Ureter (tissue), 1 donor: Measurements from ENCODE around the gene INPP5A. TPM values are rescaled to one million over a fixed set of nuclear protein-coding genes. Genes with fewer than 3 reads are reported as not detected.

Experiments
- DNase-seq: peaks from one replicate; pipeline ENCODE4 v3.0.0-alpha.2; 2020; ENCODE audit warnings: low spot score
- total RNA-seq: library from RNA; stranded (reverse); gene quantifications from one replicate; pipeline ENCODE4 v1.2.4, GENCODE V29; 2023
- donor health status: DM: yes; HTN: yes; CAD: no.

Gene INPP5A
- total RNA-seq, 1 donor from 2014 or later, result 63.5 TPM

DNA sequence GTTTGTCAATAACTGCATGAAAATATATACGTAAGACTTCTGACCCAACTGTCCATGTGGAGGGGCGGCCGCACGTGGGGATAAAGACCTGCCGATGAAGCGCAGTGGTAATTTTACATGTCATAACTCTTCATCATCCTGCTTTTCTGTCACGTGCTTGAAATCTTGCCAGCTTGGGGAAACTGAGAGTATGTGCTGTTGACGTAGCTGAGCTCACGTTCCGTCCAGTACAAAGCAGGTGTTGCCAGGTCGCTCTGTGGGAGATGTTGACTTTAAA lies 105.1 kb downstream of the INPP5A start:
- no peak for DNase-seq

DNA sequence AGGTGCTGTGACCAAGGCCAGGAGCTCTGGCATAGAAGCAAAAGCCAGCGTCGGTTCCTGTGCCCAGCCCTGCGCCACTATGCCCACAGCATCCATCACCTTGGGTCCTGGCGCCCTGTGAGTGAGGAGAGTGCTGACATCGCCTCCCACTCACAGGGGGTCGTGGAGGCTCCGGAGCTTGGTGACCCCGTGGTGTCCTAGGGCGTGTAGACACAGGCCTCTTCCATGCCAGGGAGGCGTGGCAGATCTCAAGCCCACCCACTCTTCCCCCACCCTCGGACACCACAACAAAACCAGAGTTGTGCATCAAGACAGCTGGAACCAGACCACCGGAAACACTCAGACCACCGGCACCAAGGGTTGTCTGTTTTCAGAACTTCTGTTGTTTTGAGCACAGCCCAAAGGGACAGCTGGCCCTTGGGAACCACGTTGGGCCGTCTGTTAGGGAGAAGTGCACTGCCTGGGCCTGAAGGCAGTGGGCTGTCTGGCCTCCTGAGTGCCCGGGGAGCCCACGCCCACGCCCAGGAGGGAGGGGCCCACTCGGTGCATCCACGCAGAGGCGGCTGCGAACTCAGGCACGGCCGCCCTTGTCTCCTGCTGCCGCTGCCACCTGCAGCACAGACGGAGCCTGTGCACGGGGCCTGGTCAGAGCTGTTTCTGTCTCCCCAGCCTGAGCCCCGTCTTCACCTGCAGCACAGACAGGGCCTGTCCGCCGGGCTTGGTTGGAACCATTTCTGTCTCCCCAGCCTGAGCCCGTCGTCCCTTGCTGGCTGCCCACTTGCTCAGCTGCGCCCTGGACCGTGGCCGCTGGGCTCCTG lies 106.3 kb downstream of the INPP5A start:
- peak; percentile 40 for DNase-seq

DNA sequence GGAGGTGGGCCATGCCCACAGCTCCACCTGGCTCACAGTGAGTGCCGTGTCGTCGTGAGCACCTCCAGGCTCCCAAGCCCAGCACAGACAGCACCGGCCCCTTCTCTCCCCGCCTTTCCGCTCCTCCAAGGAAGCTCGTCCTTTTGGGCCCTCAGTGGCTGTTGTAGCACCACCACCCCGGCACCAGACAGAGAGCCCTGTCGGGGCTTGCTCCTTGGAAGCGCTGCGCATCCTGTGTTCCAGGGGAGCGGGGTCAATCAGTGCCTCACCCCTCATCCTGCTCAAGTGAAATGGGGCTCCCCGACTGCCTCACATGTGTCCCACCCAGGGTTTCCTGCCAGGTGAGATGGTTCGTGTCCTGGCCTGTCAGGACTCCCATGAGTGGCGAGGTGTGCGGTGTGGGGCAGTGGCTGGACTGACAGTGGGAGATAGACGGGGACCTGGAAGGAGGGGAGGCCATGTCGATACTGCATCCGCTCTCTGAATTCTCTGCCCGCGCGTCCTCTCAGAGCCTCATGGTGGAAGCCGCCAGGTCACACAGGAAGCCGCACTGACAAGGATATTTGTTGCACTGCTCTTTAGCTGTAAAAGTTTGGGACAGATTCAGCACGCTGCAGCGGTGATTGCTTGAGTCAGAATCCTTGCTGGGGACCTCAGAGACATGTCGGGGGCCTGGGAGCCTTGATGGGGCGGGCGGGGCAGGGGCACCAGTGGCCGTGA lies 107.1 kb downstream of the INPP5A start:
- DNase-seq, result no peak

DNA sequence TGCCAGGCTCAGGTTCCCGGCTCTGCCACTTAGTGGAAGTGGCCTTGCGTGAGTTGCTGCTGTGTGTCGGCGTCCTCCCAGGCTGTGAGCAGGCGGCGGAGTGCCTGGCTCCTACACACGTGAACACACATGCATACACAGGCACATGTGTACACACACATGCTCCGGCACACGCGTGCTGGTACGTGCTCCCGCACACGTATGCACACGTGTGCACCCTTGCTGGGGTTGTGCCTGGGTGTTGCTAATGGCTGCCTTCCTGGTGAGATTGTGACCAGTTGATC lies 107.6 kb downstream of the INPP5A start:
- no peak for DNase-seq

DNA sequence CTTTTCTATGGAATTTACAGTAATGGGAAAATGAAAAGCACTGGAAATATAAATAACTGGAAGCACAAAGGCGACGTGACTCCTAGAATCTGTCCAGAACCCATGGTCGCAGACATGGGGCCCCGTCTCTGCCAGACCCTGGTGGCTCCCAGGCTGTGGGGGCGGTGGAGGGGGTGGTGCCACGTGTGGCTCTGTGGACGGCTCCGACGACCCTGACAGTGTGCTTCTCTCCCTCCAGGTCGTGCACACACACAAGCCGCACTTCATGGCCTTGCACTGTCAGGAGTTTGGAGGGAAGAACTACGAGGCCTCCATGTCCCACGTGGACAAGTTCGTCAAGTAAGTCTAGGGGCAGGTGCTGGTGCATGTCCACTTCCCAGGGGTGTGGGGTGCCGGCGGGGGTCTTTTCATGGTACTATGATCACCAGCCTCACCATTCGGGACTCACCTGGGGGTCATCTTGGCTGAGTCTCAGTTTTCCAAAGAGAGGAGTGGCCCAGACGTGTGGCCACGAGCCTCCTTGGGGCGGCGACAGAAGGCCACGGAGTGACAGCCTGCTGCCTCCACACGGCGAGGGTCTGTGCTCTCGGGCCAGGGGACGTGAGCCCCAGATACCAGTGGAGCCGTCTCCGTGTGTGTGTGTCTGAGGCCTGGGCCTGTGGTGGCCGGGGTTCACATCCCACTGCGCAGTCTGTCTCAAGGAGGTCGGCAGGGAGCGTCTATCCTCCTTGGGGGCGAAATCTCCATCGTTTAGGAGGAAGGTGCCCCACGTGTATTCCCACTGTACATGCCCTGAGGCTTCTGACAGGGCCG lies 108.2 kb downstream of the INPP5A start:
- no peak for DNase-seq

DNA sequence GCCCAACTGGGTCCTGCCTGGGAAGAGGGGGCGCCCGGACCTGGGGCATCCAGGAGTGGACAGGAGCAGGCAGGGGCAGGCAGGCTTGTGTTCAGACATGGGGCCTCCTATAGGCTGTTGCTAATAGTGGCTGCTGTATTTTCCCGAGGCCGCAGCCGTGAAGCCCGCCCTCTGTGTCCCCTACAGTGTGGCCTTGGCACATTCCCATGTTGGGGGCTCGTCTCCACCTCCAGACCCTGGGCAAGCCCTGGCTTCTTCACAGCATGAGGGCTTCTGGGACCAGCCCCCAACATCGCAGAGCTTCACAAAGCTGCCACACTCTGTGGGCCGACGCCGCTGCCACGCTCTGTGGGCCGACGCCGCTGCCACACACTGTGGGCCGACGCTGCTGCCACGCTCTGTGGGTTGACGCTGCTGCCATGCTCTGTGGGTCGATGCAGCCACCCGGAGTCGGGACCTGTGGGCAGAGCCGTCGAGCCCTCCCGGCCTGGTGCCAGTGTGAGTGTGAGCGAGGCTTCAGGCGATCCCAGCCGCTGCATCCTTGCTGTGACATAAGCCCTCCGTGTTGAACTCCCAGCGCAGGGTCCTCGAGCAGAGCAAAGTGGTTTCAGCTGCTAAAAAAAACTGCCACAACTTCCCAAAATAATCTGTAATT lies 109.0 kb downstream of the INPP5A start:
- no peak for DNase-seq

DNA sequence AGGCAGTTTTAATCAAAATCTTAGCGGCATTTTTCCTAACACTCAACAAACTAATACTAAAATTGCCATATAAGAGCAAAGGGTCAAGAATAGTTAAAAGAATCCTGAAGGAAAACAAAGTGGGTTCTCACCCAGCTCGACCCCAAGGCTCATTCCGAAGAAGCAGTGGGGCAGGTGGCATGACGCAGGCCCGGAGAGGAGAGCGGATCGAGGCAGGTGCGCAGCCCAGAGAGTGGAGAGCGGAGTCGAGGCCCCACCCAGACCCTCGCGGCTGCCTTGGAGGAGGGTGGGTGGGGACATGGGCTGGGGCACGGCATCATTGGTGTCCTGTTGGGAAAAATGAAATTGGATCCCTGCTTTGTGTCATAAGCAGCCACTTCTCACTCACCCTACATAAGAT lies 109.8 kb downstream of the INPP5A start:
- no peak for DNase-seq

DNA sequence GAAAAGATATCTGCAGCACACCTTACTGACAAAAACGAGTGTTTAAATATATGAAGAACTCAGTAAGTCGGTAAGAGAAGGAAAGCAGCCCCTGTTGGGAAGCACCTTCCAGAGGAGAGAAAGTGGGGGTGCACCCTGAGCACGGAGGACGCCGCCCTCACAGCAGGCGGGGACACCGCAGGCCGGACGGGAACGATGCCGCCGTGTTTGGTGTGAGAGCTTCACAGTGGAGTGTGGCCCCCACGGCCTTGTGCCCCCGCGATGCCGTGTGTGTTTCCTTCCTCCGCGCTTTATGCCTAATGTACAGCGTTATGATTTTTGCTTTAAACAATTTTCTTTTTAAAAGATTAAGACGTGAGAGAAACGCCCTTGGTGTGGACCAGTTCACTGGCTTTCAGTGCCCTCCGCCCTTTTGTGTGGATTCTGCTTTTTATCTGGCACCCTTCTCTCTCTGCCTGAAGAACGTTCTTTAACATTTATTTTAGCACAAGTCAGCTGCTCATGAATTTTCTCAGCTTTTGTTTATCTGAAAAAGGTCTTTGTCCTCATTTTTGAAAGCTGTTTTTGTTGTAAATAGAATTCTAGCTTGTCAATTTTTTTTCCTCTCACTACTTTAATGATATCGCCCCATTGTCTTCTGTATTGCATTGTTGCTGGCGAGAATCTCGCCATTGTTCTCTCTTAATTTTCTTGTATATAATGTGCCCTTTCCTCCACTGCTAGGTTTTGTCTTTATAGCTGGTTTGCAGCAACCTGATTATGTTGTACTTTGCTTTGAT lies 110.7 kb downstream of the INPP5A start:
- DNase-seq, result no peak

DNA sequence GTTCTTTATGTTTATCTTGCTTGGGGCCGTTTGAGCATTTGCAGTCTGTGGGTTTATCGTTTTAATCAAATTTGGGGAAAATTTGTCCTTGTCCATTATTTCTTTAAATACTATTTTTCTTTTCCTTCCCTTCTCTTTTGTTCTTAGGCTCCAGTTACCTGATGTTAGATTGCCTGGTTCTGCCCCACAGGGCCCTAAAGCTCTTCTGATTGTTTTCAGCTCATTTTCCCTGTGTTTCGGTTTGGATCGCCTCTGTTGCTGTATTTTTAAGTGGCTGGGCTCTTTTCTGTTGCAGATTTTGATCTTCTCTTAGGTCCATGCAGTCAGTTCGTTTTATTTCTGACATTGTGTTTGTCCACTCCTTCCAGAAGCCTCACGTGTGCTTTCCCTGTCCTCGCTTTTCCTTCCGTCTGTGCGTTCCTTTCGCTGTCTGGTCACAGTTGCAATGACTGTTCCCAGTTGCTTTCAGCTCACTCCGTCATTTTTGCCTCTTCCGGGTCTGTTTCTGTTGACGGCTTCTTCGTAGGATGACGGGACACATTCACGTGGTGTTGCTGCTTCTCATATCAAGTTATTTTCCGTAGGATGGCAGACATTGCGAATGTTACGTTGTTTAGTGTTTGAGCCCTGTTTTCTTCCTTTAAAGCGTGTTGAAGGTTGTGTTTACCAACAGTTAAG lies 111.4 kb downstream of the INPP5A start:
- no peak for DNase-seq

DNA sequence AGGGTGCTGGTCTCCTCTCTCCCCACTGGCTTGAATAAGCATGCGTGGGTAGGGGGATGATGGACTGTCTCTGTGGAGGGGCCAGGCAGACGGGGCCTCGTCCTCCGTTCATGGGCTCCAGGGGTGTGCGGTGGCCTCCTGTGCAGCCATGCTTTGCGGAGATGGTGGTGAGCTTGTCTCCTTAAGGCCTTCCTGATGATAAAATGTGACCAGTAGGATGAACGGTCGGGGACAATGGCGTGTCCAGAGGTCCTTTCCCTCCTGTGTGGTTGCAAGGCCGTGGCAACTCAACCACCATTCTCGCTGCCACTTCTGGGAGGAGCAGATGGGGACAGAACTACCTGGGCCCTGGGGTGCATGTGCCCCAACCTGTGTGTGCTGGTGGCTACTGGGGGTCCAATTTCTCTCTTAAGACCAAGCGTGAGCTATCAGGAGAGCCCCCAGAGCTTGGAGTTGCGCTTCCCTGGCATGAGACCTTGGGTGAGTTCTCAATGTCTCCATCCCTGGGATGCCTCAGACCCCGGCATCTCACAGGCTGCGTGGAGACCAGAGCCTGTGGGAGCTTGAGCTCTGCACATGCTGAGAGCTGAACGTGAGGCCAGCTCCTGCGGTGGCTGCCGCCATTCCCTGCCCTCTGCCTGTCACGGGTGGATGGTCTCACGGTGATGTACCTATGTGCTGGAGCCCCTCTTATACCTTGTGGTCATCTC lies 112.2 kb downstream of the INPP5A start:
- DNase-seq, result no peak

DNA sequence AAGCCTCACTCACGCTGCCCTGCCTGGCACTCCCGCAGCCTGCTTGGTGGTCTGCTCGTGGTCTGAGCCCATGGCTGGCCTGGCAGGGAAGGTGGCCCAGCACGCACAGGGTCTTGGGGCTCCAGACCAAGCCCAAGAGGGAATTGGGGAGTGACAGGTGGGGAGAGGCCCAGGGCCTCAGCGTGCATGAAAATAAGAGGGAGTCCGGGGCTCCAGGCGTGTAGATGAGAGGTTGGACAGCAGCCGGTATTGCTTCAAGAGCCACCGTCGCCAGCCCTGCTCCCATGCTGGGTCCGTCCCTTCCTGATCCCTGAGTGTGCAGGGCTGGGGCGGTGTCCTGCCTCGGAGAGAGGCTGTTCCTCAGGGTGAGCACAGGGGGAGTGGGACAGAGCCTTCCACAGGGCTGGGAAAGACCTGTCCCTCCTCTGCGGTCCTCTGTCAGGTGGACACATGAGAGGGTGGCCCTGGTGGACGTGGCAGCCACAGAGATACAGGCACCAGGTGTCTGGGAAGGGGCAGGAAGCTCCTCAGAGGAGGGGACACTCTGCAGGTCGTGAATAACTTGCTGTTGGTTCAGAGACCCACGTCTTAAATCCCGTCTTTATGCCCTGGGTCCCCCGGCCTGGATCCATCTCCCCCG lies 113.1 kb downstream of the INPP5A start:
- DNase-seq, result no peak

DNA sequence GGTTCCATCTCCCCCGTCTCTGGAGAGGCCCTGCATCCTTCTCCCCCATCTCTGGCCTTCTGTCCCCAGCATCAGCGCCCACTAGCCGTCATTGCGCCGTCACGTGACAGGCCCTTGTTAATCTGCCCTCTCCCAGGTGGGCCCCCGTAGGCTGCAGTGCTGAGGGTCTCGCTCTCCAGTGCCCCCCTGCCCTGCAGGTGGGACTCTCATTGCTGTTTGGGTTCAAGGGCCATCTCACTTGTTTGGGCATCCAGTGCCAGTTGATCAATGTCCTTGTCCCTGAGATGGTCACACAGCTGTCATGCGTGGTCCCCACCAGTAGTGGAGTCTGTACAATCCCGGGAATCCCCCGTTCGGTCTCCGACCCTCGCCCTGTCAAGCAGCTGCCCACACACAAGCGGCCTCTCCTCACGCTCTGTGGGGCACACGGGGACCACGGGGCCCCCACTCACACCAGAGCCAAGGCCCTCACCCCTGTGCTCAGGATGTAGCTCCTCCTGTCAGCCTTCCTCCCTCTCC lies 114.0 kb downstream of the INPP5A start:
- DNase-seq, result no peak

DNA sequence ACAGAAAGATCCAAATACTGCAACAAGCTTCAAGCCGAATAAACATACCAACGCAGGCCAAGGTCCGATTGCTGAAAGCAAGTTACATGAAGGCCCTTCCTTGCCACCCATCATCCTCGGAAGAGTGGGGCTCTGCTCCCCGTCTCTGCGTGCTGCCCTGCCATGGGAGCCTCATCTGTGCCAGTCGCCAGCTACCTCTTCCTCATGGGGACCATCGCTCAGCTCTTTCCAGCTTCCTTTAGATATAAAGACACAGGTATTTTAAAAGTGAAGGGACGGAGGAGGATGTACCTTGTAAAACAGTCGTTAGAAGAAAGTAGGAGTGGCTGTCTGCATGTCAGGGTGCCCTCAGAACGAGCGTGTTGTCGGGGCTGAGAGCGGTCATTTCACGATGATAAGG lies 114.9 kb downstream of the INPP5A start:
- no peak for DNase-seq

DNA sequence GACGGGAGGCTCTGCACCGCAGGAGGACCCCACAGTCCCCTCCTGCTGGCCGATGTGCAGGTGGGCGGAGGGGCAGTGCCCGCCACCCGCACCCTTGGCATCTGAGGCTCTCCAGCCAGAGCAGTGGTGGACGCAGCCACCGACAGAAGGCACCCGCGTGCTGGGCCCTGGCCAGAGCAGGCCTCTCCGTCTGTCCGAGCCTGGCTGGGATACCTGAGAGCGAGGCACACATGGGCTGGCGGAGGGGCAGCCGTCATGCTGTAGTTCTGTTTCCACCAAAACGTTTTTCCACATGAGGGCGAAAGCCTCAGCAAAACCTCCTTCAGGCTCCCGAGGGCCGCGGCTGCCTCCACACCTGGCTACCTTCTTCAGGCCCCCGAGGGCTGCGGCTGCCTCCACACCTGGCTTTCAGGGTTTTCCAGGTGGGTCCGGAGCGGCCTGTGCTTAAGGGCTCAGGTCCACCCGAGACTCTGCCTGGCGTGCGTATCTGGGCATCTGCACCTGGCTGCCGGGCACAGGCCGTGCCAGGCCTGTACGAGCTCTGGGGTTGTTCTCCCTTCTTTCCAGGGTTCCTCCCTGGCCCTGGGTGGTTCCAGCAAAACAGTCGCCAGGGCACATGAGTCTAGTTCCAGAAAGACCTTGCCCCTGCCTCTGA lies 115.5 kb downstream of the INPP5A start:
- DNase-seq, result no peak

DNA sequence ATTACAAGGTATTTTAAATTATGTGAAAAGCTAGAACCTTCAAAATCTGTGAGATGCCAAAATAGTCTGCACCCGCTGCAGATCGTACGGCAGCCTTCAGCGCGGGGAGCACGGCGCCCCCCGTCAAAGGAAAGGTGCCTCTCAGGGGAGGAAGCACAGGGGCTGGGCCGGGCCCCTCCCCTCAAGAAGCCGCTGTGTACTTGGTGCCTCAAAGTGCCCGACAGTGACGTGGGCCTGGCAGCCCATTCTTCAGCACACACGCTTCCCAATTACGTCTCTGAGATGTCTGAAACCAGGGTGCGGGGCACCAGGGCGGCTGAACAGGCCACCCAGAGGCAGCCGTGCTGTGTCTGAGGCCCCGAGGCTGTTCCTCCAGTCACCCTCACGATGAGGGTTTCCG lies 116.1 kb downstream of the INPP5A start:
- DNase-seq, result no peak

DNA sequence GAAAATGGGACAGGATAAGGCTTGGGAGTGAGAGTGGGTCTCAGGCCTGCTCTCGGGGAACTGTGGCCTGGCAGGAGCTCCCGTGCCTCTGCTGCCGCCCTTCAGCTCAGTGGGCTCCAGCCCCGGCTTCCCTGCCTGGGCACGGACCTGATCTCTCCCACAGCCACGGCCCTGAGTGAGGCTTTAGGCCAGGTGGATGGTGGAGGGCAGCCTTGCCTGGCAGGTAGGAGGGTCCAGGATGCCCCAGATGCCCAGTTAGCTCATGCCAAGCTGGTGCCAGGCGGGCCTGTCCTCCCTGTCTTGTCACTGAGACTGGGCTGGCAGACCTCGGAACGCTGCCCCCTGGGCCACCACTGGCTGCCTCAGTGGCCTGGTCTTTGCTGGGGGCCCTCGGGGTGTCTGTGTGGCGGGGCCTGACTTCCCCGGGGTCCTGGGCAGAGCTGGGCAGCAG lies 116.6 kb downstream of the INPP5A start:
- no peak for DNase-seq

DNA sequence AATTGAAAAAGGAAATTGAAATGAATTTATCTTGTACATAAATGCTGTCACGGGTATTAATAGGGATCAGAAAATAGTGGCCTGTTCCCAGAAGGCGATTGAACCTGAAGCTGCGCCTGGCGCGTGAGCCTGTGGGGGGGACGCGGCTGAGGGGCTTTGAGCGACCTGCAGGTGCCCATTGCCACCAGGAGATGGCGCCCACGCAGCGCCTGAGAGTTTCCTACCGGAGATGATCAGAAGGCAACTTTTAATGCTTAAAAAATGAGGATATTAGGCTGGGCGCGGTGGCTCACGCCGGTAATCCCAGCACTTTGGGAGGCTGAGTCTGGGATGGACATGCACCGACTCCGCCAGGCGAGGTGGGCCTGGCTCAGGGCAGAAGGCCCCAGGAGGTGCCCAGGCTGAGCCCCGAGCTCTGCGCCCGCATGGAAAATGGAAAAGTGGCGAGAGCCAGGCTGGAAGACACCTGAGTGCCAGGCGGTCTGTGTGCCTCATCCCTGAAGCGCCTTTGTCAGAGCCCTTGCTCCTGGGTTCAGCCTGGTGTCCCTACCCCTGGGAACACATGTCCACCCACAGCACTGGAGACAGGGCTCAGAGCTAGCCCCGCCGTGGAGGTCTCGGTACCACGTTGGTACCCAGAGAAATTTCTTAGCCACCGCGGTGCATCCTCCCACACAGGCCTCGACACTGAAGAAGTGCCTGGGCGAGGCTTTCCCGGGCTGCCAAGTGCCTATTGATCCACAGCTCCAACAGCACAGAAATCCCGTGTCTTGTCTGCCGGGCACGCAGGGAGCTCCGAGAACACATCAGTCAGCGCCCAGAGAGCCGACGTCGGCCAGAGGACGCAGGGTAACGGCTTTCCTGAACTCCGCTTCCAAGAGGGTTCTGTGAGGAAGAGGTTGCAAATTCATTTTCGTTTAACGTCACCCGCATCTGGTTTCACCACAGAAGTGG lies 117.4 kb downstream of the INPP5A start:
- no peak for DNase-seq

DNA sequence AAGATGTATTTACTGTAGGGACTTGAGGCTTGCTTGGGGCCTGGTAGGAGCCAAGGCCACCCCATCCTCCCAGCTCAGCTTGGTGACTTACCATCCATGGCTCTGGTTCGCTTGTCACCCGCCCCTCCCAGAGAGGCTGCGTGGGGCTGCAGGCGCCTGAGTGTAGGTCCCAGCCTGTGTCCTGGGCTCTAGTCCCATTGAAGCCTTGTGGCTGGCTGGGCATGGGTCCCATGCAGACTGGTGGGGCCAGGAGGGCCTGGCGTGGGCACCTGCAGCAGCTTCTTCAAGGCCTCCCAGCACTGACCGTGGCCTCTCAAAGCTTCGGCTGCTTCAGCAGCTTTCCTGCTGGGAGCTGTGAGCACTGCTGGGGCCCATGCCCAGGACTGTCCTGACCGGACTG lies 118.1 kb downstream of the INPP5A start:
- no peak for DNase-seq
